Naive thymus-derived CD4-positive, alpha-beta T cell (primary cell): ENCODE results near the gene PADI3. TPM values are rescaled to one million over a fixed set of nuclear protein-coding genes. Genes with fewer than 3 reads are reported as not detected.

Experiments used
- ATAC-seq: fragments of 150-1000 bp; cut with Tn5 transposase; 2 replicates; pipeline ENCODE4 v1.10.0; 2021; ENCODE audit warnings: mild to moderate bottlenecking, moderate library complexity
- CTCF ChIA-PET: fragments of 350-600 bp; sonication (Branson Sonifier 250); formaldehyde crosslinking; loops from one replicate; lab custom pipeline; 2021; ENCODE audit warnings: antibody characterized with exemption; lab: Charles Lee
- POLR2A ChIA-PET: fragments of 350-600 bp; sonication (Branson Sonifier 250); formaldehyde crosslinking; loops from one replicate; lab custom pipeline; 2021; ENCODE audit warnings: antibody characterized with exemption, inconsistent platforms; lab: Charles Lee
- DNase-seq, 9 donors: peaks; one replicate each; pipeline versions ENCODE4 v3.0.0 to v3.0.0-alpha.2; 2020 to 2022; ENCODE audit warnings: mixed read lengths in 1 of 9
- H3K27ac ChIP-seq: one replicate; pipeline ENCODE4 v1.7.0; 2013; ENCODE audit warnings: mild to moderate bottlenecking, low read depth, low read length, moderate library complexity
- H3K27me3 ChIP-seq, 2 donors: one replicate each; pipeline ENCODE4 v1.7.0; 2013; ENCODE audit warnings: low read length in 2 of 2, mild to moderate bottlenecking in 2 of 2, moderate library complexity in 2 of 2; ENCODE audit not compliant: control insufficient read depth in 2 of 2, insufficient read depth in 2 of 2
- H3K36me3 ChIP-seq, 3 experiments: 1 replicate in 2 of 3; 2 replicates in 1 of 3; pipeline ENCODE4 v1.7.0; 2013; ENCODE audit warnings: low read length in 3 of 3, mild to moderate bottlenecking in 3 of 3, moderate library complexity in 1 of 3; ENCODE audit not compliant: insufficient read depth in 3 of 3, control insufficient read depth in 2 of 3
- H3K4me1 ChIP-seq, 2 donors: one replicate each; pipeline ENCODE4 v1.7.0; 2013; ENCODE audit warnings: low read length in 2 of 2, mild to moderate bottlenecking in 2 of 2, moderate library complexity in 1 of 2; ENCODE audit not compliant: control insufficient read depth in 2 of 2, insufficient read depth in 2 of 2
- H3K4me3 ChIP-seq: 2 replicates; pipeline ENCODE4 v1.7.0; 2013; ENCODE audit warnings: mild to moderate bottlenecking, low read length
- H3K9me3 ChIP-seq, 3 experiments: 1 replicate in 2 of 3; 2 replicates in 1 of 3; pipeline ENCODE4 v1.7.0; 2013; ENCODE audit warnings: low read length in 3 of 3; ENCODE audit not compliant: control insufficient read depth in 2 of 3
- H3K27ac Mint-ChIP-seq, 9 donors: one replicate each; pipeline ENCODE4 v1.8.0; 2020 to 2022; ENCODE audit warnings: mixed read lengths in 9 of 9, mild to moderate bottlenecking in 8 of 9, moderate library complexity in 5 of 9, inconsistent platforms in 2 of 9
- H3K27me3 Mint-ChIP-seq, 5 donors: one replicate each; pipeline ENCODE4 v1.8.0; 2021 to 2022; ENCODE audit warnings: mixed read lengths in 5 of 5, mild to moderate bottlenecking in 1 of 5
- H3K36me3 Mint-ChIP-seq, 5 donors: one replicate each; pipeline ENCODE4 v1.8.0; 2020 to 2022; ENCODE audit warnings: mixed read lengths in 5 of 5, mild to moderate bottlenecking in 3 of 5, inconsistent platforms in 1 of 5
- H3K4me1 Mint-ChIP-seq, 7 donors: one replicate each; pipeline ENCODE4 v1.8.0; 2020 to 2022; ENCODE audit warnings: mixed read lengths in 7 of 7, mild to moderate bottlenecking in 3 of 7, inconsistent platforms in 1 of 7
- H3K4me3 Mint-ChIP-seq, 10 donors: one replicate each; pipeline ENCODE4 v1.8.0; 2020 to 2022; ENCODE audit warnings: mild to moderate bottlenecking in 10 of 10, mixed read lengths in 10 of 10, moderate library complexity in 6 of 10, inconsistent platforms in 2 of 10
- H3K9me3 Mint-ChIP-seq, 11 donors: one replicate each; pipeline ENCODE4 v1.8.0; 2020 to 2022; ENCODE audit warnings: mixed read lengths in 11 of 11, mild to moderate bottlenecking in 4 of 11, inconsistent platforms in 1 of 11, moderate library complexity in 1 of 11
- intact Hi-C, 2 donors: fragments of 100-400 bp; cut with micrococcal nuclease; formaldehyde crosslinking; loops; one replicate each; pipeline ENCODE4 v1.15.1; 2023
- polyA plus RNA-seq, 2 donors: library from polyadenylated mRNA; unstranded; fragments of 300-500 nt; fragmentation: Illumina TruSeq; gene quantifications; one replicate each; pipeline ENCODE4 v1.2.3, GENCODE V29; 2021
- total RNA-seq, 6 experiments: library from RNA in 5 of 6; stranded (reverse) in 5 of 6; gene quantifications; 1 replicate in 5 of 6; 2 replicates in 1 of 6; pipeline ENCODE4 v1.2.3 and lab custom pipeline; 2021 to 2026

The PADI3 gene, protein sequence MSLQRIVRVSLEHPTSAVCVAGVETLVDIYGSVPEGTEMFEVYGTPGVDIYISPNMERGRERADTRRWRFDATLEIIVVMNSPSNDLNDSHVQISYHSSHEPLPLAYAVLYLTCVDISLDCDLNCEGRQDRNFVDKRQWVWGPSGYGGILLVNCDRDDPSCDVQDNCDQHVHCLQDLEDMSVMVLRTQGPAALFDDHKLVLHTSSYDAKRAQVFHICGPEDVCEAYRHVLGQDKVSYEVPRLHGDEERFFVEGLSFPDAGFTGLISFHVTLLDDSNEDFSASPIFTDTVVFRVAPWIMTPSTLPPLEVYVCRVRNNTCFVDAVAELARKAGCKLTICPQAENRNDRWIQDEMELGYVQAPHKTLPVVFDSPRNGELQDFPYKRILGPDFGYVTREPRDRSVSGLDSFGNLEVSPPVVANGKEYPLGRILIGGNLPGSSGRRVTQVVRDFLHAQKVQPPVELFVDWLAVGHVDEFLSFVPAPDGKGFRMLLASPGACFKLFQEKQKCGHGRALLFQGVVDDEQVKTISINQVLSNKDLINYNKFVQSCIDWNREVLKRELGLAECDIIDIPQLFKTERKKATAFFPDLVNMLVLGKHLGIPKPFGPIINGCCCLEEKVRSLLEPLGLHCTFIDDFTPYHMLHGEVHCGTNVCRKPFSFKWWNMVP
- total RNA-seq (not detected), polyA plus RNA-seq (not detected), total RNA-seq (lab: John Stamatoyannopoulos, UW) (not detected)

GRCh38 chr1:17248781-17249180, at the start of gene PADI3:
Gene PADI3, plus strand, starts transcription at chr1:17249098. Its CDS starts 40 bp downstream, at chr1:17249138.
- peaks cover 0 to 3% of the 10 kb centered on the region in 2 donors for H3K27me3 ChIP-seq
- Mint-ChIP-seq H3K36me3 (no peaks in the 10 kb centered on the region), H3K9me3 (no peaks in the 10 kb centered on the region), H3K4me1 (peaks cover 0 to 4% (median 0%) of the 10 kb centered on the region in 7 donors), H3K4me3 (no peak within 1 kb of the TSS), H3K27ac (no peak within 1 kb of the TSS), H3K27me3 (peaks cover 0 to 12% (median 4%) of the 10 kb centered on the region in 5 donors)
- ChIA-PET CTCF (no interaction called here), POLR2A (no interaction called here)
- intact Hi-C loops, result no loop called here
- no peak within 1 kb of the TSS for H3K27ac ChIP-seq
- no peaks in the 10 kb centered on the region for H3K36me3 ChIP-seq
- H3K4me3 ChIP-seq, result no peak within 1 kb of the TSS
- H3K4me1 ChIP-seq, result no peaks in the 10 kb centered on the region
- ATAC-seq (no peak), DNase-seq (no peak)
- H3K9me3 ChIP-seq, result no peaks in the 10 kb centered on the region

- Histone ChIP-seq H3K4me1 (peaks cover 10 to 19% of the 10 kb centered on the region in 2 donors), H3K36me3 (no peaks in the 10 kb centered on the region), H3K9me3 (no peaks in the 10 kb centered on the region), H3K27me3 (no peaks in the 10 kb centered on the region), H3K4me3 (no peak overlapping the region), H3K27ac (no peak overlapping the region)
- ChIA-PET CTCF (interaction anchor here (0.8 kb wide), 1 partner anchor 33 kb away, joined by 4 read pairs; no protein-coding TSS in a partner anchor), POLR2A (no interaction called here)
- DNase-seq (peak in 2 of 9 donors; percentile 3 to 21), ATAC-seq (no peak)
- H3K36me3 Mint-ChIP-seq, result peaks cover 0 to 3% (median 0%) of the 10 kb centered on the region in 5 donors
- intact Hi-C loops, result no loop called here
- H3K4me3 Mint-ChIP-seq, result no peak overlapping the region
- H3K27ac Mint-ChIP-seq, result peak overlapping the region in 1 of 9 donors; percentile 35
- peaks cover 0 to 16% (median 8%) of the 10 kb centered on the region in 5 donors for H3K27me3 Mint-ChIP-seq
- H3K4me1 Mint-ChIP-seq, result peaks cover 27 to 44% (median 40%) of the 10 kb centered on the region in 7 donors
- H3K9me3 Mint-ChIP-seq, result peaks cover 0 to 2% (median 0%) of the 10 kb centered on the region in 11 donors
Observed at GRCh38 chr1:17199267-17200044, 49.4 kb upstream of the PADI3 start.

- Mint-ChIP-seq H3K27me3 (peaks cover 0 to 16% (median 12%) of the 10 kb centered on the region in 5 donors), H3K27ac (no peak overlapping the region), H3K9me3 (peaks cover 0 to 2% (median 0%) of the 10 kb centered on the region in 11 donors), H3K36me3 (peaks cover 0 to 3% (median 0%) of the 10 kb centered on the region in 5 donors), H3K4me1 (peaks cover 27 to 45% (median 41%) of the 10 kb centered on the region in 7 donors), H3K4me3 (peak overlapping the region in 1 of 10 donors; percentile 4)
- POLR2A ChIA-PET, result no interaction called here
- intact Hi-C loops, result no loop called here
- CTCF ChIA-PET, result interaction anchor here (0.8 kb wide), 1 partner anchor 33 kb away, joined by 4 read pairs; no protein-coding TSS in a partner anchor
- Histone ChIP-seq H3K4me3 (no peak overlapping the region), H3K36me3 (no peaks in the 10 kb centered on the region), H3K27me3 (no peaks in the 10 kb centered on the region), H3K9me3 (no peaks in the 10 kb centered on the region), H3K4me1 (peaks cover 10 to 19% of the 10 kb centered on the region in 2 donors), H3K27ac (no peak overlapping the region)
- ATAC-seq (no peak), DNase-seq (no peak)
Observed at GRCh38 chr1:17200246-17200645, 48.7 kb upstream of the PADI3 start.

DNA sequence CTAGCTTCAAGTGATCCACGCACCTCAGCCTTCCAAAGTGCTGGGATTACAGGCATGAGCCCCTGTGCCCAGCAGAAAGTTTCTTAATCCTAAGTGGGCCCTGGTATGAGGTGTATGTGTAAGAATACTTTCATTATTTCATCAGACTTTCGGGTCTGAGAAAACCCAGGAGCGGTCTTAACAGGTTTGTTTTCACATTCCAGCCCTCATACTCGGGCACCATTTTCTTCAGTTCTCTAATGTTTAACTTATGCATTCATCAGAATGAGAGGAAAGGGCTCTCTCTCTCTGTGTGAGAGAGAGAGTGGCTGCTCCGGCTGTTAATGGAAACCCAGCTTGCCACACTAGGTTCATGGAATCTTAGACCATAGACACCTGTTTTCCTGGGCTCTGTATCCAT, 48.1 kb upstream of the PADI3 start:
- peaks cover 0 to 2% (median 0%) of the 10 kb centered on the region in 11 donors for H3K9me3 Mint-ChIP-seq
- DNase-seq (no peak), ATAC-seq (no peak)
- Histone ChIP-seq H3K4me3 (no peak overlapping the region), H3K9me3 (no peaks in the 10 kb centered on the region), H3K4me1 (peaks cover 10 to 19% of the 10 kb centered on the region in 2 donors), H3K36me3 (no peaks in the 10 kb centered on the region), H3K27ac (no peak overlapping the region), H3K27me3 (no peaks in the 10 kb centered on the region)
- POLR2A ChIA-PET, result no interaction called here
- peaks cover 4 to 21% (median 14%) of the 10 kb centered on the region in 5 donors for H3K27me3 Mint-ChIP-seq
- intact Hi-C loops, result no loop called here
- H3K4me1 Mint-ChIP-seq, result peaks cover 27 to 49% (median 42%) of the 10 kb centered on the region in 7 donors
- CTCF ChIA-PET, result no interaction called here
- peak overlapping the region in 3 of 9 donors; percentile 23 to 63 (median 36) for H3K27ac Mint-ChIP-seq
- H3K36me3 Mint-ChIP-seq, result peaks cover 0 to 3% (median 0%) of the 10 kb centered on the region in 5 donors
- H3K4me3 Mint-ChIP-seq, result peak overlapping the region in 8 of 10 donors; percentile 2 to 83 (median 71)

GRCh38 chr1:17201201-17202021, 47.5 kb upstream of the PADI3 start:
- Mint-ChIP-seq H3K27ac (peak overlapping the region in 7 of 9 donors; percentile 3 to 63 (median 36)), H3K36me3 (peaks cover 0 to 3% (median 0%) of the 10 kb centered on the region in 5 donors), H3K4me1 (peaks cover 27 to 54% (median 42%) of the 10 kb centered on the region in 7 donors), H3K4me3 (peak overlapping the region; percentile 14 to 83 (median 70)), H3K9me3 (peaks cover 0 to 2% (median 0%) of the 10 kb centered on the region in 11 donors), H3K27me3 (peaks cover 10 to 24% (median 15%) of the 10 kb centered on the region in 5 donors)
- intact Hi-C loops, result no loop called here
- no peaks in the 10 kb centered on the region for H3K9me3 ChIP-seq
- no peak overlapping the region for H3K27ac ChIP-seq
- POLR2A ChIA-PET, result interaction anchor here (1.3 kb wide), 1 partner anchor 11 kb away, joined by 3 read pairs; no protein-coding TSS in a partner anchor
- H3K4me3 ChIP-seq, result no peak overlapping the region
- no peaks in the 10 kb centered on the region for H3K27me3 ChIP-seq
- ATAC-seq (peak; percentile 81), DNase-seq (peak in 5 of 9 donors; percentile 24 to 45 (median 31))
- CTCF ChIA-PET, result no interaction called here
- no peaks in the 10 kb centered on the region for H3K36me3 ChIP-seq
- peaks cover 10 to 19% of the 10 kb centered on the region in 2 donors for H3K4me1 ChIP-seq
